T1000 (cell line): ENCODE results near the gene PRCD.

Experiments used
- DNase-seq: peaks from one replicate; lab custom pipeline; 2025; ENCODE audit warnings: mixed read lengths; lab: John Stamatoyannopoulos, UW

The PRCD gene

GRCh38 chr17:76540381-76541300 lies 797 bp downstream of the PRCD start:
- DNase-seq, result peak; percentile 82

GRCh38 chr17:76541739-76542454 lies 2.1 kb downstream of the PRCD start:
- no peak for DNase-seq

GRCh38 chr17:76542566-76542971 lies 2.7 kb downstream of the PRCD start:
- DNase-seq, result no peak

- no peak for DNase-seq
Observed at GRCh38 chr17:76542984-76543383, 3.1 kb downstream of the PRCD start.

GRCh38 chr17:76543482-76543825 lies 3.6 kb downstream of the PRCD start:
- DNase-seq, result no peak

- no peak for DNase-seq
Observed at GRCh38 chr17:76543826-76544545, 4.1 kb downstream of the PRCD start.

GRCh38 chr17:76544546-76545365 lies 4.9 kb downstream of the PRCD start:
- no peak for DNase-seq

- no peak for DNase-seq
Observed at GRCh38 chr17:76545918-76546555, 6.2 kb downstream of the PRCD start.

GRCh38 chr17:76546556-76547182 lies 6.8 kb downstream of the PRCD start:
- peak; percentile 63 for DNase-seq

- peak; percentile 46 for DNase-seq
Observed at GRCh38 chr17:76547183-76547641, 7.4 kb downstream of the PRCD start.

GRCh38 chr17:76547642-76548202 lies 7.9 kb downstream of the PRCD start:
- DNase-seq, result no peak

- DNase-seq, result no peak
Observed at GRCh38 chr17:76548378-76549214, 8.8 kb downstream of the PRCD start.

GRCh38 chr17:76549215-76549518 lies 9.3 kb downstream of the PRCD start:
- no peak for DNase-seq

GRCh38 chr17:76549539-76549938 lies 9.7 kb downstream of the PRCD start:
- no peak for DNase-seq

- no peak for DNase-seq
Observed at GRCh38 chr17:76550712-76551615, 11.1 kb downstream of the PRCD start.

- no peak for DNase-seq
Observed at GRCh38 chr17:76551685-76552084, 11.8 kb downstream of the PRCD start.

- no peak for DNase-seq
Observed at GRCh38 chr17:76553178-76553908, 13.5 kb downstream of the PRCD start.

- DNase-seq, result no peak
Observed at GRCh38 chr17:76554131-76554530, 14.3 kb downstream of the PRCD start.
